Renal cortex interstitium (tissue), 11 donors: Measurements from ENCODE around the gene SOD3. TPM values are rescaled to one million over a fixed set of nuclear protein-coding genes. Genes with fewer than 3 reads are reported as not detected.

Source experiments
- DNase-seq, 11 donors: peaks; one replicate each; pipeline ENCODE4 v3.0.0-alpha.2; 2013; ENCODE audit warnings: low read depth in 9 of 11, low spot score in 4 of 11; ENCODE audit errors: extremely low read depth in 1 of 11
- polyA plus RNA-seq, 3 donors: library from polyadenylated mRNA; unstranded; fragments of 120-200 nt; gene quantifications; one replicate each; pipeline ENCODE4 v1.2.1, GENCODE V29; 2013; ENCODE audit not compliant: insufficient read length in 3 of 3

The SOD3 gene
- polyA plus RNA-seq, 3 donors, result 9.7 to 16.6 (median 12.1) TPM

GRCh38 chr4:24795666-24796381, 451 bp downstream of the SOD3 start:
- DNase-seq, result no peak

GRCh38 chr4:24796620-24797019, 1.2 kb downstream of the SOD3 start:
- DNase-seq, result no peak

- DNase-seq, result no peak
Measured at GRCh38 chr4:24798036-24798610, 2.8 kb downstream of the SOD3 start.

- DNase-seq, result no peak
Measured at GRCh38 chr4:24799196-24799543, 3.8 kb downstream of the SOD3 start.

- no peak for DNase-seq
Measured at GRCh38 chr4:24799544-24800324, 4.4 kb downstream of the SOD3 start.

GRCh38 chr4:24800325-24800895, 5.0 kb downstream of the SOD3 start:
- DNase-seq, result no peak

- DNase-seq, result no peak
Measured at GRCh38 chr4:24801136-24801855, 5.9 kb downstream of the SOD3 start.

- DNase-seq, result no peak
Measured at GRCh38 chr4:24802648-24803047, 7.3 kb downstream of the SOD3 start.

GRCh38 chr4:24805067-24805466, 9.7 kb downstream of the SOD3 start:
- DNase-seq, result no peak

GRCh38 chr4:24805566-24805965, 10.2 kb downstream of the SOD3 start:
- no peak for DNase-seq

- DNase-seq, result no peak
Measured at GRCh38 chr4:24806206-24806990, 11.0 kb downstream of the SOD3 start.

- no peak for DNase-seq
Measured at GRCh38 chr4:24807611-24808010, 12.2 kb downstream of the SOD3 start.

GRCh38 chr4:24808261-24808660, 12.9 kb downstream of the SOD3 start:
- DNase-seq, result no peak

GRCh38 chr4:24808955-24809354, 13.6 kb downstream of the SOD3 start:
- no peak for DNase-seq

GRCh38 chr4:24809376-24809775, 14.0 kb downstream of the SOD3 start:
- no peak for DNase-seq

GRCh38 chr4:24809815-24810405, 14.5 kb downstream of the SOD3 start:
- no peak for DNase-seq

GRCh38 chr4:24810871-24811631, 15.7 kb downstream of the SOD3 start:
- DNase-seq, result no peak

GRCh38 chr4:24813732-24814131, 18.4 kb downstream of the SOD3 start:
- DNase-seq, result no peak
